HG03521 (cell line): ENCODE data around the gene FNDC5.
"Not testable (repeated sequence)": the region's sequence is repeated elsewhere in the genome, so short reads cannot be mapped to it uniquely, and the experiment has no call there.

ENCODE experiments used
- ATAC-seq: cut with Tn5 transposase; IDR thresholded peaks from one replicate; pipeline ENCODE4 v1.9.1; 2021; ENCODE audit warnings: mild to moderate bottlenecking, moderate library complexity; ENCODE audit not compliant: unreplicated experiment

The FNDC5 gene

GRCh38 chr1:32870615-32871363 lies at the start of gene FNDC5:
Gene FNDC5 (minus strand): TSS chr1:32870912.
- no peak for ATAC-seq

- ATAC-seq, result no peak
These were observed 49.4 kb upstream of the FNDC5 start for GRCh38 chr1:32919811-32920733.

- no peak for ATAC-seq
These were observed 47.5 kb upstream of the FNDC5 start for GRCh38 chr1:32918179-32918578.

GRCh38 chr1:32917521-32917920 lies 46.8 kb upstream of the FNDC5 start:
- no peak for ATAC-seq

GRCh38 chr1:32915766-32916706 lies 45.3 kb upstream of the FNDC5 start:
- no peak for ATAC-seq

GRCh38 chr1:32910319-32910718 lies 39.6 kb upstream of the FNDC5 start:
- no peak for ATAC-seq

GRCh38 chr1:32907435-32907834 lies 36.7 kb upstream of the FNDC5 start:
- ATAC-seq, result no peak

GRCh38 chr1:32906654-32907053 lies 35.9 kb upstream of the FNDC5 start:
- no peak for ATAC-seq

GRCh38 chr1:32905588-32905987 lies 34.9 kb upstream of the FNDC5 start:
- not testable (repeated sequence) for ATAC-seq

- no peak for ATAC-seq
These were observed 34.1 kb upstream of the FNDC5 start for GRCh38 chr1:32904797-32905196.

GRCh38 chr1:32903991-32904785 lies 33.5 kb upstream of the FNDC5 start:
- ATAC-seq, result no peak

GRCh38 chr1:32902535-32902920 lies 31.8 kb upstream of the FNDC5 start:
- no peak for ATAC-seq

- ATAC-seq, result no peak
These were observed 31.3 kb upstream of the FNDC5 start for GRCh38 chr1:32901823-32902534.

- no peak for ATAC-seq
These were observed 30.5 kb upstream of the FNDC5 start, which contains the start of gene TMEM54 for GRCh38 chr1:32900956-32901822. Gene TMEM54 (minus strand): TSS chr1:32901389. CDS start chr1:32901238, 151 bp downstream.

GRCh38 chr1:32900371-32900955 lies 29.8 kb upstream of the FNDC5 start:
- ATAC-seq, result no peak

- no peak for ATAC-seq
These were observed 29.0 kb upstream of the FNDC5 start for GRCh38 chr1:32899586-32900296.

GRCh38 chr1:32898958-32899357 lies 28.2 kb upstream of the FNDC5 start:
- ATAC-seq, result no peak
